ENCODE results near the gene OLIG2. TPM values are rescaled to one million over a fixed set of nuclear protein-coding genes. Genes with fewer than 3 reads are reported as not detected.
A peak's percentile ranks its signal among the peaks of the same experiment; 100 is the strongest.

The OLIG2 gene
- total RNA-seq, 4 donors from 2014 or later, result not detected

GRCh38 chr21:33027401-33028286 is 1.9 kb downstream of the OLIG2 start:
- H3K4me1 ChIP-seq, result peaks cover 16 to 71% (median 66%) of the 10 kb centered on the region in 4 donors
- no peaks in the 10 kb centered on the region for H3K9me3 ChIP-seq
- no peak overlapping the region for H3K27ac ChIP-seq (replicated peaks in 1 of 4)
- peaks cover 0 to 100% (median 79%) of the 10 kb centered on the region in 4 donors for H3K27me3 ChIP-seq
- TF ChIP-seq POLR2AphosphoS5 (IDR thresholded peaks at IDR 0.05) (no peak), POLR2A (IDR thresholded peaks at IDR 0.05; ENCODE audit: low read depth) (no peak), CTCF (IDR thresholded peaks at IDR 0.05) (no peak), EP300 (IDR thresholded peaks at IDR 0.05) (no peak)
- H3K36me3 ChIP-seq, result no peaks in the 10 kb centered on the region
- intact Hi-C loops (cut with DNase I), result no loop called here
- H3K4me3 ChIP-seq, result no peak overlapping the region
- 0% methylated on average over 22 of the region's 85 CpGs for WGBS
- no peak for DNase-seq (ENCODE audit: extremely low spot score)

- intact Hi-C loops (cut with DNase I), result no loop called here
These were observed 2.5 kb downstream of the OLIG2 start for GRCh38 chr21:33028287-33028670.

GRCh38 chr21:33028773-33029384 is 3.1 kb downstream of the OLIG2 start:
- peaks cover 11 to 67% (median 56%) of the 10 kb centered on the region in 4 donors for H3K4me1 ChIP-seq
- intact Hi-C loops (cut with DNase I), result no loop called here
- H3K4me3 ChIP-seq, result peak overlapping the region in 2 of 4 donors; percentile 7 to 9
- no peaks in the 10 kb centered on the region for H3K36me3 ChIP-seq
- DNase-seq (ENCODE audit: extremely low spot score), result no peak
- 4% methylated on average over 28 of the region's 28 CpGs for WGBS
- no peak overlapping the region for H3K27ac ChIP-seq (replicated peaks in 1 of 4)
- TF ChIP-seq POLR2A (IDR thresholded peaks at IDR 0.05; ENCODE audit: low read depth), result no peak
- TF ChIP-seq EP300 (IDR thresholded peaks at IDR 0.05), result no peak
- no peak for TF ChIP-seq POLR2AphosphoS5 (IDR thresholded peaks at IDR 0.05)
- no peak for TF ChIP-seq CTCF (IDR thresholded peaks at IDR 0.05)
- H3K9me3 ChIP-seq, result no peaks in the 10 kb centered on the region
- peaks cover 0 to 100% (median 78%) of the 10 kb centered on the region in 4 donors for H3K27me3 ChIP-seq

More at GRCh38 chr21:33028287-33028670, 2.5 kb downstream of the OLIG2 start:
- 4% methylated on average over 12 of the region's 15 CpGs for WGBS
- DNase-seq (ENCODE audit: extremely low spot score), result no peak
- no peaks in the 10 kb centered on the region for H3K36me3 ChIP-seq
- H3K4me3 ChIP-seq, result peak overlapping the region in 1 of 4 donors; percentile 9
- no peaks in the 10 kb centered on the region for H3K9me3 ChIP-seq
- no peak overlapping the region for H3K27ac ChIP-seq (replicated peaks in 1 of 4)
- peaks cover 0 to 100% (median 78%) of the 10 kb centered on the region in 4 donors for H3K27me3 ChIP-seq
- TF ChIP-seq CTCF (IDR thresholded peaks at IDR 0.05), result no peak
- TF ChIP-seq POLR2A (IDR thresholded peaks at IDR 0.05; ENCODE audit: low read depth), result no peak
- TF ChIP-seq EP300 (IDR thresholded peaks at IDR 0.05), result no peak
- TF ChIP-seq POLR2AphosphoS5 (IDR thresholded peaks at IDR 0.05), result no peak
- peaks cover 16 to 68% (median 61%) of the 10 kb centered on the region in 4 donors for H3K4me1 ChIP-seq

GRCh38 chr21:33029385-33029921 is 3.7 kb downstream of the OLIG2 start:
- 16% methylated on average over 18 of the region's 19 CpGs for WGBS
- peak overlapping the region in 1 of 4 donors; percentile 7 for H3K4me3 ChIP-seq
- TF ChIP-seq CTCF (IDR thresholded peaks at IDR 0.05) (no peak), POLR2A (IDR thresholded peaks at IDR 0.05; ENCODE audit: low read depth) (no peak), EP300 (IDR thresholded peaks at IDR 0.05) (no peak), POLR2AphosphoS5 (IDR thresholded peaks at IDR 0.05) (no peak)
- peaks cover 0 to 100% (median 75%) of the 10 kb centered on the region in 4 donors for H3K27me3 ChIP-seq
- no peaks in the 10 kb centered on the region for H3K36me3 ChIP-seq
- H3K9me3 ChIP-seq, result no peaks in the 10 kb centered on the region
- no peak overlapping the region for H3K27ac ChIP-seq (replicated peaks in 1 of 4)
- intact Hi-C loops (cut with DNase I), result no loop called here
- peaks cover 11 to 62% (median 50%) of the 10 kb centered on the region in 4 donors for H3K4me1 ChIP-seq
- no peak for DNase-seq (ENCODE audit: extremely low spot score)
